ENCODE data around the gene BAX.

The BAX gene

GRCh38 chr19:48928164-48929025, 26.3 kb upstream of the BAX start:
- POLR2A ChIA-PET (ENCODE audit: low non-redundant PET), result no interaction called here
- H3K27ac ChIP-seq, result peak overlapping the region; percentile 90
- DNase-seq (ENCODE audit: low spot score), result no peak
- TF ChIP-seq, protein P1, sequence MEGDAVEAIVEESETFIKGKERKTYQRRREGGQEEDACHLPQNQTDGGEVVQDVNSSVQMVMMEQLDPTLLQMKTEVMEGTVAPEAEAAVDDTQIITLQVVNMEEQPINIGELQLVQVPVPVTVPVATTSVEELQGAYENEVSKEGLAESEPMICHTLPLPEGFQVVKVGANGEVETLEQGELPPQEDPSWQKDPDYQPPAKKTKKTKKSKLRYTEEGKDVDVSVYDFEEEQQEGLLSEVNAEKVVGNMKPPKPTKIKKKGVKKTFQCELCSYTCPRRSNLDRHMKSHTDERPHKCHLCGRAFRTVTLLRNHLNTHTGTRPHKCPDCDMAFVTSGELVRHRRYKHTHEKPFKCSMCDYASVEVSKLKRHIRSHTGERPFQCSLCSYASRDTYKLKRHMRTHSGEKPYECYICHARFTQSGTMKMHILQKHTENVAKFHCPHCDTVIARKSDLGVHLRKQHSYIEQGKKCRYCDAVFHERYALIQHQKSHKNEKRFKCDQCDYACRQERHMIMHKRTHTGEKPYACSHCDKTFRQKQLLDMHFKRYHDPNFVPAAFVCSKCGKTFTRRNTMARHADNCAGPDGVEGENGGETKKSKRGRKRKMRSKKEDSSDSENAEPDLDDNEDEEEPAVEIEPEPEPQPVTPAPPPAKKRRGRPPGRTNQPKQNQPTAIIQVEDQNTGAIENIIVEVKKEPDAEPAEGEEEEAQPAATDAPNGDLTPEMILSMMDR (conservative IDR thresholded peaks at IDR 0.05; ENCODE audit: low read depth), result no peak
- CTCF ChIA-PET, result no interaction called here

DNA sequence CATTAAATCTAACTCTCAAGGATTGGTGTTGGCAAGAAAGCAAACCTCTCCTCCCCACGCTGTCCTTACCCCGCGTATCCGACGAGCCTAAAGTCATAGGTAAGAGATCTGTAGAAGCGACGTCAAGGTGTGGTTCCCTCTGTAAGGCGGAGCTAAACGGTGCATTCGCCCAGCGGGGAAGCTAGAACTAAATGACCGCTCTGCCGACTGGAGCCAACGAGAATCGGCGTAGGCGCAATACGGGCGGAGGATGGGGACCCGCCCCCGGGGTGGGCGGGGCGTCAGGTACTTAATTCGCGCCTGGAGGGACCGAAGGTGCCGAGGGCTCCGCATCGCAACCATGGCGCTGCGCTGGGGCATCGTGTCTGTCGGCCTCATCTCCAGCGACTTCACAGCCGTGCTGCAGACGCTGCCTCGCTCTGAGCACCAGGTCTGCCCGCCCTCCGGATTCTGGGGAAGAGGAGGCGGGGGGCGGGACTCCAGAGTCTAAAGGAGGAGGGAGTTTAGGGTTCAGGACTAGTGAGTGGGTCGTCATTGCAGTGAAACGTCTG, 21.2 kb upstream of the BAX start, which contains the start of gene DHDH:
TSS of gene DHDH (plus strand) at position 318 of the 551 bp plus-strand sequence. CDS start at position 341, 23 bp downstream.
- peak; percentile 87 for DNase-seq (ENCODE audit: low spot score)
- TF ChIP-seq, protein P1 (conservative IDR thresholded peaks at IDR 0.05; ENCODE audit: low read depth), result no peak
- H3K27ac ChIP-seq, result peak within 1 kb of the TSS; percentile 57
- CTCF ChIA-PET, result interaction anchor here (0.6 to 0.7 kb wide), 2 partner anchors 34 to 49 kb away, joined by 3 read pairs; no protein-coding TSS in a partner anchor
- POLR2A ChIA-PET (ENCODE audit: low non-redundant PET), result interaction anchor here (1.4 kb wide), 1 partner anchor 61 kb away, joined by 3 read pairs; the partner anchor contains the start of gene PPP1R15A

- TF ChIP-seq, protein P1 (conservative IDR thresholded peaks at IDR 0.05; ENCODE audit: low read depth), result no peak
- H3K27ac ChIP-seq, result no peak overlapping the region
- DNase-seq (ENCODE audit: low spot score), result no peak
- ChIA-PET CTCF (interaction anchor here (0.5 kb wide), 1 partner anchor 304 kb away, joined by 3 read pairs; no protein-coding TSS in a partner anchor), POLR2A (ENCODE audit: low non-redundant PET) (no interaction called here)
Measured at GRCh38 chr19:48934837-48935236, 19.8 kb upstream of the BAX start.

DNA sequence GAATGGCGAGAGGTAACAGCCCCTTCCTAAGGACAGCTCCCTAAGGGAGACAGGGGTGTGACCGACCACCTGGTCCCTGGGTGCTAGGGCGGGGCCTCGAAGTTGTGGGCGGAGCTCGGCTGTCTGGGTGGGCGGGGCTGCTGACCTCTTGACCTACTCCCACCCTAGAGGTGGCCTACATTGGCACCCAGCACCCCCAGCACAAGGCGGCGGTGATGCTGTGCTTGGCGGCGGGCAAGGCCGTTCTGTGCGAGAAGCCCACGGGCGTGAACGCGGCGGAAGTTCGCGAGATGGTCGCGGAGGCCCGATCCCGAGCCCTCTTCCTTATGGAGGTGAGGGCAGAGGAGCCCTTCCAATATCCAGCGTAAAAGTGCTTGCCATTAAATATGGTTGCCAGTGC, 18.8 kb upstream of the BAX start:
- POLR2A ChIA-PET (ENCODE audit: low non-redundant PET), result no interaction called here
- CTCF ChIA-PET, result interaction anchor here (0.7 kb wide), 1 partner anchor 158 kb away, joined by 4 read pairs; no protein-coding TSS in a partner anchor
- no peak overlapping the region for H3K27ac ChIP-seq
- TF ChIP-seq, protein P1 (conservative IDR thresholded peaks at IDR 0.05; ENCODE audit: low read depth), result no peak
- DNase-seq (ENCODE audit: low spot score), result no peak

DNA sequence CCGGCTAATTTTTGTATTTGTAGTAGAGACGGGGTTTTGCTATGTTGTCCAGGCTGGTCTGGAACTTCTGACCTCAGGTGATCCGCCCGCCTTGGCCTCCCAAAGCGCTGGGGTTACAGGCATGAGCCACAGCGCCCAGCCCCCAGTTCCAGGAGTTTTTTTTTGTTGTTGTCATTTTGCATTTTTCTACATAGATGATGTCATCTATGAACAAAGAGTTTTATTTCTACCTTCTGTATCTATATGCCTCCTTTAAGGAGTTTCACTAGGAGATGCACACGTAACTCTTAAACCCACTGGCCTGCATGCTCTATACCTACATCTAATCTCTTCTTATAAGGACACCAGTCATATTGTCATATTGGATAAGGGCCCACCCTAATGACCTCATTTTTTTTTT, 16.4 kb upstream of the BAX start:
- POLR2A ChIA-PET (ENCODE audit: low non-redundant PET), result no interaction called here
- H3K27ac ChIP-seq, result no peak overlapping the region
- no peak for DNase-seq (ENCODE audit: low spot score)
- CTCF ChIA-PET, result no interaction called here
- TF ChIP-seq, protein P1 (conservative IDR thresholded peaks at IDR 0.05; ENCODE audit: low read depth), result no peak

GRCh38 chr19:48940902-48941301, 13.8 kb upstream of the BAX start:
- CTCF ChIA-PET, result interaction anchor here (0.6 kb wide), 2 partner anchors 17 to 276 kb away, joined by 4 read pairs; no protein-coding TSS in a partner anchor
- DNase-seq (ENCODE audit: low spot score), result no peak
- H3K27ac ChIP-seq, result no peak overlapping the region
- TF ChIP-seq, protein P1 (conservative IDR thresholded peaks at IDR 0.05; ENCODE audit: low read depth), result no peak
- POLR2A ChIA-PET (ENCODE audit: low non-redundant PET), result no interaction called here

All from RWPE1 (cell line).